ENCODE measurements around the gene GPHA2.
A peak's percentile ranks its signal among the peaks of the same experiment; 100 is the strongest.
"Not testable (repeated sequence)": the region's sequence is repeated elsewhere in the genome, so short reads cannot be mapped to it uniquely, and the experiment has no call there.

The GPHA2 gene

GRCh38 chr11:64935359-64936081 lies at the start of gene GPHA2:
Gene GPHA2 (minus strand): TSS chr11:64935893. CDS start chr11:64935460, 433 bp downstream.
- no peak for DNase-seq

- not testable (repeated sequence) for DNase-seq
Measured at GRCh38 chr11:64983339-64983738, 47.6 kb upstream of the GPHA2 start.

- DNase-seq: no peak
Measured at GRCh38 chr11:64976651-64977050, 41.0 kb upstream of the GPHA2 start.

- no peak for DNase-seq
Measured at GRCh38 chr11:64974124-64974523, 38.4 kb upstream of the GPHA2 start.

GRCh38 chr11:64971421-64972233 lies 35.9 kb upstream of the GPHA2 start, which contains the start of gene MAJIN:
Gene MAJIN (minus strand): TSS chr11:64972108. CDS start chr11:64959405, 12,703 bp downstream.
- peak; percentile 93 for DNase-seq

GRCh38 chr11:64970731-64971151 lies 35.0 kb upstream of the GPHA2 start:
- peak; percentile 8 for DNase-seq

- no peak for DNase-seq
Measured at GRCh38 chr11:64969209-64969608, 33.5 kb upstream of the GPHA2 start.

GRCh38 chr11:64967375-64967774 lies 31.7 kb upstream of the GPHA2 start:
- no peak for DNase-seq

- DNase-seq: no peak
Measured at GRCh38 chr11:64963072-64963631, 27.5 kb upstream of the GPHA2 start.

- no peak for DNase-seq
Measured at GRCh38 chr11:64960719-64961118, 25.0 kb upstream of the GPHA2 start.

- no peak for DNase-seq
Measured at GRCh38 chr11:64959498-64959897, 23.8 kb upstream of the GPHA2 start.

GRCh38 chr11:64954201-64954600 lies 18.5 kb upstream of the GPHA2 start:
- no peak for DNase-seq

- no peak for DNase-seq
Measured at GRCh38 chr11:64951529-64951928, 15.8 kb upstream of the GPHA2 start.

GRCh38 chr11:64947208-64947814 lies 11.6 kb upstream of the GPHA2 start:
- no peak for DNase-seq

GRCh38 chr11:64936539-64936938 lies 846 bp upstream of the GPHA2 start:
- no peak for DNase-seq

GRCh38 chr11:64934682-64935358 lies 873 bp downstream of the GPHA2 start:
- DNase-seq: no peak

- no peak for DNase-seq
Measured at GRCh38 chr11:64933935-64934681, 1.6 kb downstream of the GPHA2 start.

GRCh38 chr11:64933213-64933934 lies 2.3 kb downstream of the GPHA2 start:
- DNase-seq: no peak

- no peak for DNase-seq
Measured at GRCh38 chr11:64932324-64932723, 3.4 kb downstream of the GPHA2 start.

GRCh38 chr11:64931290-64931689 lies 4.4 kb downstream of the GPHA2 start:
- DNase-seq: no peak

GRCh38 chr11:64930340-64930739 lies 5.4 kb downstream of the GPHA2 start:
- no peak for DNase-seq

All from stimulated activated CD4-positive, alpha-beta T cell treated with anti-CD3 and anti-CD28 coated beads, Interleukin-12 subunit alpha, Interleukin-12 subunit beta, amount 100 ng/mL, for 4 hours (primary cell).